ENCODE results near the gene ELOVL6.

Gene ELOVL6

DNA sequence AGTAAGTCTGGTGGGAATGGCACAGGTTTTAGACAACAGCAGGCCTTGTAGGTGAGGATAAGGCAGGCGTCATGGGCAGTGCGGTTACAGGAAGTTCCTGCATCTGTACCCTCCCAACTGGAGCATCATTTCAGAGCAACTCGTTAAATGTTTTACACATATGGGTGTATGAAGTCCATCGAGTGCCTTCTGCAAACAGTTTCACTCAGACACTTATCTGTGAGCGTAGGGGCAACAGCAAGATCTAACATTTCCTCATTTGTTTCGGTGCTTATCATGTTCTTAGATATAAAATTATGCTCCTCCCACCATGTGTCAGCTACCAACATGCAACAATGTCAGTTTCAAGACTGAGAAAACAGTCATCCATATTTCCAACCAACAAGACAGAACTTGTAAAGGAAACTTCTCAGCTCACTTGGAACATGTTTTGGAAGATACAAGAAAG, 69.9 kb downstream of the ELOVL6 start:
- DNase-seq (ENCODE audit: low read depth): no peak

DNA sequence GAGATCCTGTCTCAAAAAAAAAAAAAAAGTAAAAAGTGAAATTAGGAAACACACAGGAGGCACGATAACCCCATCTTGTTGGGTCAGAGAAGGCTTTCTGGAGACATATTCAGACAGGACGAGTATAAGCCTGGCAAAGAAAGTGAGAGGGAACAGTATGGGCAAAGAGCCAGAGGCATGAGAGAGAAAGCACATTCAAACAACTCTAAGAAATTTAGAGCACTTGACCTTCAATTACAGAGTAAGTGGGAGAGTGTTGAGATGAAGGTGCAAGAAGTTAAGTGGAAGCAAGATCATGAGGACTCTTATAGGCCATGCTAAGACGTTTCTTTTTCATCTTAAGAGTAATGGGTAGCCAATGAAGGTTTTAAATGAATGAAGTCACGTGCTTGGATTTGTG, 70.4 kb downstream of the ELOVL6 start:
- DNase-seq (ENCODE audit: low read depth): no peak
- TF ChIP-seq, protein P1, sequence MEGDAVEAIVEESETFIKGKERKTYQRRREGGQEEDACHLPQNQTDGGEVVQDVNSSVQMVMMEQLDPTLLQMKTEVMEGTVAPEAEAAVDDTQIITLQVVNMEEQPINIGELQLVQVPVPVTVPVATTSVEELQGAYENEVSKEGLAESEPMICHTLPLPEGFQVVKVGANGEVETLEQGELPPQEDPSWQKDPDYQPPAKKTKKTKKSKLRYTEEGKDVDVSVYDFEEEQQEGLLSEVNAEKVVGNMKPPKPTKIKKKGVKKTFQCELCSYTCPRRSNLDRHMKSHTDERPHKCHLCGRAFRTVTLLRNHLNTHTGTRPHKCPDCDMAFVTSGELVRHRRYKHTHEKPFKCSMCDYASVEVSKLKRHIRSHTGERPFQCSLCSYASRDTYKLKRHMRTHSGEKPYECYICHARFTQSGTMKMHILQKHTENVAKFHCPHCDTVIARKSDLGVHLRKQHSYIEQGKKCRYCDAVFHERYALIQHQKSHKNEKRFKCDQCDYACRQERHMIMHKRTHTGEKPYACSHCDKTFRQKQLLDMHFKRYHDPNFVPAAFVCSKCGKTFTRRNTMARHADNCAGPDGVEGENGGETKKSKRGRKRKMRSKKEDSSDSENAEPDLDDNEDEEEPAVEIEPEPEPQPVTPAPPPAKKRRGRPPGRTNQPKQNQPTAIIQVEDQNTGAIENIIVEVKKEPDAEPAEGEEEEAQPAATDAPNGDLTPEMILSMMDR (conservative IDR thresholded peaks at IDR 0.05; ENCODE audit: low read depth, low read length): no peak
- H3K4me3 ChIP-seq (ENCODE audit: low read length): no peak overlapping the region

More for the DNA sequence above, 69.9 kb downstream of the ELOVL6 start:
- TF ChIP-seq, protein P1 (conservative IDR thresholded peaks at IDR 0.05; ENCODE audit: low read depth, low read length): no peak
- H3K4me3 ChIP-seq (ENCODE audit: low read length): no peak overlapping the region

DNA sequence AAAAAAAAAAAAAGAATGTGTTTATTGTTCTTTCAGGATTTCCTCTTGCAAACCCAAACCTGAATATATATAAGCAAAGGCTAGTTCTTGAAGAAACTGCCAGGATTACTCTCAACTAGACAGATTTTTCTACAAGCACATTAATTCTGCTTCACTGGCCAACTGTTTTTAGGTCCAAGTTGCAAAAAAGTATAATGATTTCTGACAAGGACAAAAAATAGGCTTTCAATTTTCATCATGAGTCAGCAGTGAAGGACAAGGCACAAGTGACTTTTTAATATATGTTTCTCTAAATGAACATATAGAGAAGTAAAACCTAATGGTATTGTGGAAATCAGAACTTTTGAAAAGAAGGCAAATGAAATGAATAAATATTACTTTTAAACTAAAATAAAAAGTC, 73.7 kb downstream of the ELOVL6 start:
- H3K4me3 ChIP-seq (ENCODE audit: low read length): no peak overlapping the region
- TF ChIP-seq, protein P1 (conservative IDR thresholded peaks at IDR 0.05; ENCODE audit: low read depth, low read length): no peak
- DNase-seq (ENCODE audit: low read depth): peak; percentile 89

DNA sequence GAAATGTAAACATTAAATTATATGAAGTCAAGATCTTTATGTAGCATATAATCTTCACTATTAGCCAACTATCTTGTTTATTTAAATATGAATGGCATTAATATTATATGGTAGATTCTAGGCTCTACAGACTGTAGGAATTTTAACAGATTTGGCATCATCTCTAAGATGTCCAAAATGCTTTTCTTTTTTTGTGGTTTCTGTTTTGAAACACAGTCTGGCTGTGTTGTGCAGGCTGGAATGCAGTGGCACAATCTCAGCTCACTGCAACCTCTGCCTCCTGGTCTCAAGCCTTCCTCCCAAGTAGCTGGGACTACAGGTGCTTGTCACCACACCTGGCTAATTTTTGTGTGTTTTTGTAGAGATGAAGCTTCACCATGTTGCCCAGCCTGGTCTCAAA, 76.2 kb downstream of the ELOVL6 start:
- H3K4me3 ChIP-seq (ENCODE audit: low read length): no peak overlapping the region
- TF ChIP-seq, protein P1 (conservative IDR thresholded peaks at IDR 0.05; ENCODE audit: low read depth, low read length): no peak
- DNase-seq (ENCODE audit: low read depth): no peak

DNA sequence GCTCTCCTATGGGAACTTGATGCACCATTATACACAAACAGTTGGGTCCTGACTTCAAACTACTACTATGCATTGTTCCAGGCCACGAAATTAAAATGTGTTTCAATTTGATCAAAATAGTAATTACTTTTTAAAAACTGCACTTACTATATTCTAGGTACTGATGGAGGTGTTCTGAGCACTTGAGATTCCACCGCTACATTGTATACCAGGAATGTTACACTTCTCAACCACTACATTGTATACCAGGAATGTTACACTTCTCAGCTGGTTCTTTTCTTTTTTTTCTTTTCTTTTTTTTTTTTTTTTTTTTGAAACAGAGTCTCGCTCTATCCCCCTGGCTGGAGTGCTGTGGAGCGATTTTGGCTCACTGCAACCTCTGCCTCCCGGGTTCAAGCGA, 77.9 kb downstream of the ELOVL6 start:
- TF ChIP-seq, protein P1 (conservative IDR thresholded peaks at IDR 0.05; ENCODE audit: low read depth, low read length): no peak
- H3K4me3 ChIP-seq (ENCODE audit: low read length): no peak overlapping the region
- DNase-seq (ENCODE audit: low read depth): no peak

DNA sequence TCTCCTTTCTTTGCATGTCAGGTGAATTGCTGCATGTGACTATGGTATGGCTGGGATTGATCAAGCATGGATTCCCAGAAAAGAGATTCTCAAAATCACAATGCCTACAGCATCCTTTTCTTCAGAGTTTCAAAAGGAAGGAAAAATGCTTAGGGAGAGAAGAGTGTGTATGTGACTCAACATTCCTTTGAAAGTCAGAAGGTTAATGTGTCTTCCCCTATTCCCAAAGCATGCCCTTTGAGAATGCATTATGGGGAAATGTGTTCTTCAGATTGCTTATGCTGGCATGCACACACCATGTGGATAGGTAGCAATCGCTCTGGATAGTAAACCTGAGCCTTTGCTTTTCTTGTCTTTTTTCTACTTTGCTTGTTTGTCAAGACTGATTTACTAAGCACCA, 78.5 kb downstream of the ELOVL6 start:
- TF ChIP-seq, protein P1 (conservative IDR thresholded peaks at IDR 0.05; ENCODE audit: low read depth, low read length): no peak
- DNase-seq (ENCODE audit: low read depth): no peak
- no peak overlapping the region for H3K4me3 ChIP-seq (ENCODE audit: low read length)

DNA sequence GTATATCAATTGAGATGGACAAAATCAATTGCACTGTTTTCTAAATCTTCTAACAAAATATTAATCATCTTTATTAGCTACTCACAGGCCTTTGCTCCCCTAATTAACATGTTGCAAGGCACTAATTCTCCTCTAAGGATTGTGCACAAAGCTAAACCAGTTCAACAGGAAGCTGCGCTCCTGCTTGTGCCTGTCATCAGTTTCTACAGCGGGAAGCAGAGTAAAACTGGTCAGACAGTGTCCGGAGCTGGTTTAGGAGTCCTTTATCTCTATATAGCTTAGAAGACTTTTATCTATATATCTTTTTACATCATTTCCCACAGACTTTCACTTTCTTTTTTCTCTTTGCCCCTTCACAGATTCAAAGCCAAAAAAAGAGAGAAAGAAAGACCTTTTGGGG, 79.1 kb downstream of the ELOVL6 start:
- no peak for DNase-seq (ENCODE audit: low read depth)
- TF ChIP-seq, protein P1 (conservative IDR thresholded peaks at IDR 0.05; ENCODE audit: low read depth, low read length): no peak
- no peak overlapping the region for H3K4me3 ChIP-seq (ENCODE audit: low read length)

Data from retinal pigment epithelial cell (primary cell).